ENCODE measurements around the gene WDR83. TPM values are rescaled to one million over a fixed set of nuclear protein-coding genes. Genes with fewer than 3 reads are reported as not detected.
A peak's percentile ranks its signal among the peaks of the same experiment; 100 is the strongest.

The WDR83 gene
- total and polyA plus RNA-seq, 4 donors: 7.1 to 20.9 (median 10.6) TPM

DNA sequence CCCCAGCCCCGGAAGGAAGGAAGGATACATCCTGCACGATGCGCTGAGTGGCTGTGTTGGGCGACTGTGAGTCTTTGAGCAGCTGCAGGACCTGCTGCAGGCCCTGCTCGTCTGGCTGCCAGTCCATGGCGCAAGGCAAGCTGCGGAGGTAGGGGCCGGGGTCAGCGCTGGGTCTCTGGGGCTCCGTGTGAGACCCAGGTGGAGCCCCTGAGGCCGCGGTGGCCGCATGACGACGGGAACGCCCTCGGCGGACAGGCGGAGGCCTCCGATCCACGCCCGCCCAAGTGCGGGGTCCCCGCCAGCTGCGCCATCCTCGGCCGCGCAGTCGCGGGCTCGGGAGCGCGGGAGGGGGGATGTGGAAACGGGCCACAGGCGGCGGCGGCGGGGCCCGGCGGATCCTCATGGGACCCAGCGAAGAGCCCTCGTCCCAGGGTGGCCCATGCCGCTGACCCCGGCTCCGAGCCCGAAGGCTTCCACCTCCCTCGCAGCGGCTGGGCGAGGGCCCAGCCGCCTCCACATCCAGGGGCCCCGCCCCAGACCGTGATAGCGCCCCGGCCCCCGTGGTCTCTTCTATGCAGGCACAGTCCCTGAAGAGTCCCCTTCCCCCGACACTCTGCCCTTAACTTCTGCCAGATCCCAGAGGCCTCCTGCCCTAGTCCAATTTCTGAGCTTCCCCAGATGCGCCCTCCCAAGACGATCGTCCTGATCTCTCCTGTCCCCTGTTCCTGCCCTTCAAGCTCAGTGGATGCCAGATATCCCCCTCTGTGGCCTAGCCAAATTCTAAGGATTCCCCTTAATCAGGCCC is 54.4 kb downstream of the WDR83 start:
- H3K4me1 ChIP-seq (ENCODE audit: control insufficient read depth in 1 of 2, insufficient read depth in 2 of 2, low read length in 2 of 2): no peaks in the 10 kb centered on the region
- H3K9me3 ChIP-seq (ENCODE audit: control insufficient read depth, low read length): no peaks in the 10 kb centered on the region
- DNase-seq (peak in 1 of 2 donors; percentile 78), ATAC-seq (ENCODE audit: low FRiP score) (peak; percentile 50)
- no peaks in the 10 kb centered on the region for H3K27me3 ChIP-seq (ENCODE audit: control insufficient read depth in 1 of 2, insufficient read depth in 2 of 2, low read length in 1 of 2)
- 2 to 4% methylated on average over 55 to 59 of the region's 59 CpGs for WGBS, 2 donors
- intact Hi-C loops (cut with DNase I): loop anchor here in 1 of 2 donors (5.0 kb wide), 1 partner anchor 76 kb away; no protein-coding TSS in a partner anchor
- peak overlapping the region; percentile 49 to 59 for H3K27ac ChIP-seq (ENCODE audit: low read depth in 1 of 2, low read length in 2 of 2)
- H3K36me3 ChIP-seq (ENCODE audit: control insufficient read depth in 1 of 2, insufficient read depth in 2 of 2, low read length in 1 of 2): peaks cover 0 to 7% of the 10 kb centered on the region in 2 donors
- H3K4me3 ChIP-seq (ENCODE audit: low read length in 2 of 2): peak overlapping the region; percentile 68 to 97

DNA sequence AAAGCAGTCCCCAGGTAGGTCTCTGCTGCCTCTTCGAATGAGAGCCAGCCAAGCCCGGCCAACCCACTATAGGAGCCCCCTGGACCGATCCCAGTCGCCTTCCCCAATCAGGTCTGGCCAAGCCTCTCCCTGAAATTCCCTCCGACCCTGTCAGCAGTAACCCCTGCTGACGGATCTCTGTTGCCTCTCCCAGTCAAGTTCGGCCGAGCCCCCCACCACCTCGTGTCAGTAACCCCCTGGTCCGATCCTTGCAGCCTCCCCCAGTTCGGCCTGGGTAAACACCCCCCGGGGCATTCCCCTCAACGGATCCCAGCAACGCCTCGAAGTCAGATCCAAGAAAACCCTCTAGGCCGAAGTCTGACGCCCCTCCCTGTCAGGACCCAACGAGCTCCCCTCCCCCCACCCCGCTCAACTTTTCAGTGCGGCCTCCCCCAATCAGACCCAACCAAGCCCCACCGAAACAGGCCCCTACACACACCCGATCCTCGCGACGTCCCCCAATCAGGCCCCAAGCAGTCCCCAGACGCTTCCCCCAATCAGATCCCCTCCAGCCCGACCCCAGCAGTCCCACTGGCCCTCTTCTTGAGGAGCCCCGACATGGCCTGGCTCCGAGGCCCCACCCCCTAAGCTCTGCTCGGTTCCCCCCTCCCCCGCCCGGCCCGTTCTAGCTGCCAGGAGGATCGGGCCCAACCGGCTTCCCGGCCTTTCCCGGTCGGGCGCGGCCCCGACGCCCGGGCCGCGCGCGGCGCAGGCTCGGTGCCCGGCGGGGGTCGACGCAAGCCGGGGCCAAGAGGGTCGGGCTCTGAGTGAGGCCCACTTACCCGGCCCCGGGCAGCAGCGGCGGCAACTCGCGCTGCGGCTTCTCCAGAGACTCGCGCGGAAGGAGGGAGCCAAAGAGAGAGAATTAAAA is 55.3 kb downstream of the WDR83 start:
- peak overlapping the region; percentile 49 to 59 for H3K27ac ChIP-seq (ENCODE audit: low read depth in 1 of 2, low read length in 2 of 2)
- intact Hi-C loops (cut with DNase I): loop anchor here (2.0 to 5.0 kb wide), 2 partner anchors 41 to 75 kb away; partner anchors contain the start of gene DHPS (in 1 of the 2)
- no peaks in the 10 kb centered on the region for H3K27me3 ChIP-seq (ENCODE audit: control insufficient read depth in 1 of 2, insufficient read depth in 2 of 2, low read length in 1 of 2)
- H3K9me3 ChIP-seq (ENCODE audit: control insufficient read depth, low read length): no peaks in the 10 kb centered on the region
- ATAC-seq (ENCODE audit: low FRiP score) (peak; percentile 69), DNase-seq (peak; percentile 82 to 90)
- H3K4me1 ChIP-seq (ENCODE audit: control insufficient read depth in 1 of 2, insufficient read depth in 2 of 2, low read length in 2 of 2): no peaks in the 10 kb centered on the region
- peaks cover 0 to 3% of the 10 kb centered on the region in 2 donors for H3K36me3 ChIP-seq (ENCODE audit: control insufficient read depth in 1 of 2, insufficient read depth in 2 of 2, low read length in 1 of 2)
- WGBS, 2 donors: 1% methylated on average over 57 to 65 of the region's 65 CpGs
- peak overlapping the region; percentile 68 to 97 for H3K4me3 ChIP-seq (ENCODE audit: low read length in 2 of 2)

DNA sequence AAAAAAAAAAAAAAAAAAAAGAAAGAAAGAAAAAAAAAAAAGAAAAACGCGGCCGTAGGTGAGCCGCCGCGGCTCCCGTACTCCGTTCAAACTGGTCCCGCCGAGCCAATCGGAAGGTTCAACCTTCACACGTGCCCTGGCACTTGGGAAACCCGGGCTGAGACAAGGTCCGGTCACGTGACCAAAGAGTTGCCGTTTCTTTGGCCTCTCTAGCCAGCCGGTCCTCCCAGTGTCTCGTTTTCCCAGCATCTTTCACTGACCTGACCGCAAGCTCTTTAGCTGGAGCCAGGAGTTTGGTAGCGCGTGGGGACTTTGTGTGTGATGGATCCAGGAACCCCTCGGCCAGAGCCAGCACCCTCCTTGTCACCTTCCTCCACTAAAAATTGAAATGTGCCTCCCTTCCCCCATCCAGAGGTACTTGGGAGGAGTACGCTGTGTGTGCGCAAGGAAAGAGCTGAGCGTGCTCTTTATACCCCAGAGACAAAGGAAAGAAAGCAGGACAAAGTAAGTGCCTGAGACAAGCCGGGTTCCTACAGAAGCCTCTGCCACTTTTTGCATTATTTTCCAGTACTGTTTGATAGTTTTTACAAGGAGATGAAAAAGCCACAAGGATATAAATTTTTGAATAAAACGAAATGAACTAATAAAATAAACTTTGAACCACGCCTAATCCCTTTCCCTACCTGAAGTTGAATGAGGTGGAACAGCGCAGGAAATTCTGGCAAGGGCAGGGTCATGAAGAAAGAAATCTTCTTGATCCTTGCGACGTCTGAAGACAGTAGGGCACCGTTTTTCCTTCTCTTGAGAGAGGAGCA is 56.2 kb downstream of the WDR83 start:
- ATAC-seq (ENCODE audit: low FRiP score) (peak; percentile 96), DNase-seq (peak; percentile 98)
- intact Hi-C loops (cut with DNase I): loop anchor here (2.0 to 5.0 kb wide), 2 partner anchors 42 to 75 kb away; partner anchors contain the start of gene DHPS (in 1 of the 2)
- WGBS, 2 donors: 1% methylated on average over 32 of the region's 32 CpGs
- H3K9me3 ChIP-seq (ENCODE audit: control insufficient read depth, low read length): no peaks in the 10 kb centered on the region
- peak overlapping the region; percentile 68 to 97 for H3K4me3 ChIP-seq (ENCODE audit: low read length in 2 of 2)
- peaks cover 0 to 2% of the 10 kb centered on the region in 2 donors for H3K36me3 ChIP-seq (ENCODE audit: control insufficient read depth in 1 of 2, insufficient read depth in 2 of 2, low read length in 1 of 2)
- H3K4me1 ChIP-seq (ENCODE audit: control insufficient read depth in 1 of 2, insufficient read depth in 2 of 2, low read length in 2 of 2): no peaks in the 10 kb centered on the region
- no peaks in the 10 kb centered on the region for H3K27me3 ChIP-seq (ENCODE audit: control insufficient read depth in 1 of 2, insufficient read depth in 2 of 2, low read length in 1 of 2)
- H3K27ac ChIP-seq (ENCODE audit: low read depth in 1 of 2, low read length in 2 of 2): peak overlapping the region; percentile 59 to 70

DNA sequence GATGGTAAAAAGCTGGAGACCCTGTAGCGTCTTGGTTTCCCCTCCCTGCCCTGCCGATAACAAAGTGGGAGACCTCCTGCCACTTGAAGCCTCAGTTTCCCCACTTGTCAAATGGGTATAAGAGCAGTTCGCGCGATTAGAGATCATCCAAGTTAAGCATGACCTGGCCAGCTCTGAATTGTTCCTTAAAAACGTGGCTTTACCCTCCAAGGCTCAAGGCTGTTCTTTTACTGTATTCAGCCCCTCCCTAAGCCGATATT is 56.7 kb downstream of the WDR83 start:
- DNase-seq: no peak
- peak overlapping the region; percentile 17 to 64 for H3K4me3 ChIP-seq (ENCODE audit: low read length in 2 of 2)
- H3K27ac ChIP-seq (ENCODE audit: low read depth in 1 of 2, low read length in 2 of 2): peak overlapping the region in 1 of 2 donors; percentile 70
- WGBS, 2 donors: 1 to 2% methylated on average over 7 of the region's 7 CpGs
- H3K4me1 ChIP-seq (ENCODE audit: control insufficient read depth in 1 of 2, insufficient read depth in 2 of 2, low read length in 2 of 2): no peaks in the 10 kb centered on the region
- H3K36me3 ChIP-seq (ENCODE audit: control insufficient read depth in 1 of 2, insufficient read depth in 2 of 2, low read length in 1 of 2): peaks cover 0 to 2% of the 10 kb centered on the region in 2 donors
- intact Hi-C loops (cut with DNase I): loop anchor here (2.0 to 5.0 kb wide), 2 partner anchors 43 to 74 kb away; partner anchors contain the start of gene DHPS (in 1 of the 2)
- ATAC-seq (ENCODE audit: low FRiP score): no peak
- no peaks in the 10 kb centered on the region for H3K27me3 ChIP-seq (ENCODE audit: control insufficient read depth in 1 of 2, insufficient read depth in 2 of 2, low read length in 1 of 2)
- H3K9me3 ChIP-seq (ENCODE audit: control insufficient read depth, low read length): no peaks in the 10 kb centered on the region

DNA sequence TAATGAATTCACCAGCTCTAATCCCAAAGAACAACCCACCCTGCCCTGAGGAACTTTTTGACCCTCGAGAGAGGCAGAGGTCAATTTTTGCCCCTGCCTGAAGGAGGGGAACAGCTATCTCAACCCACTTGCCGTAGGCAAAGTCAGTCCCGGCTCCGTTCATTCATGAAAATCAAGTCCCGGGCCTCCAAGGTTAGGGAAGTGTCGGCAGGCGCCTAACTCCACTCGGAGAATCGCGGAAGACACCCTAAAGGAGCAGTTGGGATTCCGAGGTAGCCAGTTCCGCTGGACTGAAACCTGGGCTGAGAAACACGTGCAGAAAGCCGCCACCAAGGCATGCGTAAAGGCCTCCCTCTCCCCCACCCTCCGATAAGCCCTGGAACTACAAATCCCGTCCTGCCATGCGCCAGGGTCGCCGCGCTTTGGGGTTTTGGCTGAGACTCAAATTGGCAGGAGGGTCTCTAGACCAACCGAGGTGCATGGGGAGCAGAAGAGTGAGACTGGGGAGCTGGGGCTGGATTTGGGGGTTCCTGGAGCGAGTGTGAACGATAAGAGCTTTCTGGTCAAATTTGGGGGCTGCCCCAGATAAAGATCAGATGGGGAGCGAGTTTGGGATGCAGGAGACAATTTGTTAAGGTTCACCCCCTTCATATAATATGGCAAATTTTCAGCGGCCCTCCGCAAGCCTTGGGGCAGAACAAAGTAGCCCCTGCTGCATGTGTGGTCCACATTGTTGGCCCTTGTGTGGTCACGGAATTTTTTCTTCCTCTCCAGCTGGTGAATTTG is 57.2 kb downstream of the WDR83 start, which contains the start of gene TNPO2:
TSS of gene TNPO2 (minus strand) at position 292 of the 786 bp plus-strand sequence. CDS start 2,955 bp downstream, outside the sequence.
- peak within 1 kb of the TSS in 1 of 2 donors; percentile 70 for H3K27ac ChIP-seq (ENCODE audit: low read depth in 1 of 2, low read length in 2 of 2)
- DNase-seq (peak in 1 of 2 donors; percentile 84), ATAC-seq (ENCODE audit: low FRiP score) (peak; percentile 47)

More for the DNA sequence above, 57.2 kb downstream of the WDR83 start, which contains the start of gene TNPO2:
- no peaks in the 10 kb centered on the region for H3K9me3 ChIP-seq (ENCODE audit: control insufficient read depth, low read length)
- no peaks in the 10 kb centered on the region for H3K27me3 ChIP-seq (ENCODE audit: control insufficient read depth in 1 of 2, insufficient read depth in 2 of 2, low read length in 1 of 2)
- H3K36me3 ChIP-seq (ENCODE audit: control insufficient read depth in 1 of 2, insufficient read depth in 2 of 2, low read length in 1 of 2): no peaks in the 10 kb centered on the region
- no peaks in the 10 kb centered on the region for H3K4me1 ChIP-seq (ENCODE audit: control insufficient read depth in 1 of 2, insufficient read depth in 2 of 2, low read length in 2 of 2)
- H3K4me3 ChIP-seq (ENCODE audit: low read length in 2 of 2): peak within 1 kb of the TSS; percentile 17 to 64
- intact Hi-C loops (cut with DNase I): loop anchor here (2.0 to 5.0 kb wide), 2 partner anchors 43 to 73 kb away; partner anchors contain the start of gene DHPS (in 1 of the 2)
- WGBS, 2 donors: 3% methylated on average over 28 of the region's 28 CpGs

Other genes starting within 250 kb of the WDR83 start
- gene ZNF443, start 225.8 kb upstream of the WDR83 start, total RNA-seq: 1 to 10 TPM; 3.8 to 5.5 TPM
- 1 to 10 TPM; 1.6 to 2.3 TPM for gene ZNF443, start 225.8 kb upstream of the WDR83 start, polyA plus RNA-seq
- gene ZNF709, start 182.0 kb upstream of the WDR83 start, total RNA-seq: 1 to 10 TPM; 5.1 to 5.8 TPM
- gene ZNF709, start 182.0 kb upstream of the WDR83 start, polyA plus RNA-seq: 1 to 10 TPM in 1 of 2 donors, not detected in 1; 1.2 TPM
- gene ZNF564, start 115.3 kb upstream of the WDR83 start, total RNA-seq: 10 to 100 TPM; 12.0 to 15.4 TPM
- 1 to 10 TPM; 5.5 to 8.4 TPM for gene ZNF564, start 115.3 kb upstream of the WDR83 start, polyA plus RNA-seq
- 1 to 10 TPM; 7.0 to 8.6 TPM for gene ZNF490, start 56.0 kb upstream of the WDR83 start, total RNA-seq
- under 1 TPM in 1 of 2 donors, not detected in 1; 0.56 TPM for gene ZNF490, start 56.0 kb upstream of the WDR83 start, polyA plus RNA-seq
- gene ZNF791, start 55.9 kb upstream of the WDR83 start, total RNA-seq: 10 to 100 TPM; 35.2 to 35.4 TPM
- gene ZNF791, start 55.9 kb upstream of the WDR83 start, polyA plus RNA-seq: 10 to 100 TPM in 1 of 2 donors, 1 to 10 TPM in 1; 2.9 to 12.1 TPM
- 100 to 1,000 TPM in 1 of 2 donors, 10 to 100 TPM in 1; 74.8 to 111 TPM for gene MAN2B1, start 65 bp upstream of the WDR83 start, total RNA-seq
- gene MAN2B1, start 65 bp upstream of the WDR83 start, polyA plus RNA-seq: 10 to 100 TPM; 54.6 to 88.7 TPM
- 10 to 100 TPM; 50.1 to 74.0 TPM for gene DHPS, start 15.1 kb downstream of the WDR83 start, total RNA-seq
- gene DHPS, start 15.1 kb downstream of the WDR83 start, polyA plus RNA-seq: 10 to 100 TPM; 42.7 to 94.8 TPM
- gene GNG14, start 21.2 kb downstream of the WDR83 start, total RNA-seq: not detected
- not detected for gene GNG14, start 21.2 kb downstream of the WDR83 start, polyA plus RNA-seq
- gene FBXW9, start 29.8 kb downstream of the WDR83 start, total RNA-seq: 1 to 10 TPM; 1.9 to 4.8 TPM
- 1 to 10 TPM; 4.1 to 5.4 TPM for gene FBXW9, start 29.8 kb downstream of the WDR83 start, polyA plus RNA-seq
- 10 to 100 TPM; 61.5 to 71.8 TPM for gene TNPO2, start 57.1 kb downstream of the WDR83 start, total RNA-seq
- 10 to 100 TPM; 15.2 to 38.5 TPM for gene TNPO2, start 57.1 kb downstream of the WDR83 start, polyA plus RNA-seq
- gene TRIR, start 67.9 kb downstream of the WDR83 start, total RNA-seq: 100 to 1,000 TPM; 119 to 121 TPM
- gene TRIR, start 67.9 kb downstream of the WDR83 start, polyA plus RNA-seq: 100 to 1,000 TPM; 233 to 289 TPM
- 10 to 100 TPM; 35.4 to 42.2 TPM for gene GET3, start 70.7 kb downstream of the WDR83 start, total RNA-seq
- 10 to 100 TPM; 61.2 to 70.6 TPM for gene GET3, start 70.7 kb downstream of the WDR83 start, polyA plus RNA-seq
- not detected for gene BEST2, start 85.0 kb downstream of the WDR83 start, total RNA-seq
- gene BEST2, start 85.0 kb downstream of the WDR83 start, polyA plus RNA-seq: 1 to 10 TPM in 1 of 2 donors, not detected in 1; 2.5 TPM
- 10 to 100 TPM; 28.5 to 45.5 TPM for gene HOOK2, start 108.7 kb downstream of the WDR83 start, total RNA-seq
- 10 to 100 TPM; 14.4 to 92.5 TPM for gene HOOK2, start 108.7 kb downstream of the WDR83 start, polyA plus RNA-seq
- gene JUNB, start 124.7 kb downstream of the WDR83 start, total RNA-seq: 100 to 1,000 TPM; 250 to 609 TPM
- 100 to 1,000 TPM in 1 of 2 donors, 10 to 100 TPM in 1; 97.0 to 623 TPM for gene JUNB, start 124.7 kb downstream of the WDR83 start, polyA plus RNA-seq
- 100 to 1,000 TPM in 1 of 2 donors, 10 to 100 TPM in 1; 90.5 to 118 TPM for gene PRDX2, start 135.0 kb downstream of the WDR83 start, total RNA-seq
- gene PRDX2, start 135.0 kb downstream of the WDR83 start, polyA plus RNA-seq: 100 to 1,000 TPM; 151 to 202 TPM
- gene THSD8, start 135.3 kb downstream of the WDR83 start, total RNA-seq: 1 to 10 TPM in 1 of 2 donors, not detected in 1; 1.2 TPM
- gene THSD8, start 135.3 kb downstream of the WDR83 start, polyA plus RNA-seq: 1 to 10 TPM in 1 of 2 donors, not detected in 1; 2.5 TPM
- 1 to 10 TPM; 2.9 to 7.2 TPM for gene RNASEH2A, start 139.8 kb downstream of the WDR83 start, total RNA-seq
- 1 to 10 TPM; 1.6 to 3.3 TPM for gene RNASEH2A, start 139.8 kb downstream of the WDR83 start, polyA plus RNA-seq
- not detected for gene RTBDN, start 167.8 kb downstream of the WDR83 start, total RNA-seq
- gene RTBDN, start 167.8 kb downstream of the WDR83 start, polyA plus RNA-seq: 1 to 10 TPM in 1 of 2 donors, not detected in 1; 2.0 TPM
- gene MAST1, start 171.7 kb downstream of the WDR83 start, total RNA-seq: under 1 TPM in 1 of 2 donors, not detected in 1; 0.54 TPM
- under 1 TPM in 1 of 2 donors, not detected in 1; 0.13 TPM for gene MAST1, start 171.7 kb downstream of the WDR83 start, polyA plus RNA-seq
- 10 to 100 TPM; 26.8 to 39.5 TPM for gene DNASE2, start 214.6 kb downstream of the WDR83 start, total RNA-seq
- gene DNASE2, start 214.6 kb downstream of the WDR83 start, polyA plus RNA-seq: 10 to 100 TPM; 27.4 to 49.9 TPM
- under 1 TPM in 1 of 2 donors, not detected in 1; 0.39 TPM for gene KLF1, start 220.4 kb downstream of the WDR83 start, total RNA-seq
- gene KLF1, start 220.4 kb downstream of the WDR83 start, polyA plus RNA-seq: not detected
- gene GCDH, start 224.4 kb downstream of the WDR83 start, total RNA-seq: 10 to 100 TPM; 15.1 to 16.4 TPM
- gene GCDH, start 224.4 kb downstream of the WDR83 start, polyA plus RNA-seq: 10 to 100 TPM; 21.9 to 29.1 TPM